ENCODE data around the gene HNRNPA2B1.

HNRNPA2B1 gene

DNA sequence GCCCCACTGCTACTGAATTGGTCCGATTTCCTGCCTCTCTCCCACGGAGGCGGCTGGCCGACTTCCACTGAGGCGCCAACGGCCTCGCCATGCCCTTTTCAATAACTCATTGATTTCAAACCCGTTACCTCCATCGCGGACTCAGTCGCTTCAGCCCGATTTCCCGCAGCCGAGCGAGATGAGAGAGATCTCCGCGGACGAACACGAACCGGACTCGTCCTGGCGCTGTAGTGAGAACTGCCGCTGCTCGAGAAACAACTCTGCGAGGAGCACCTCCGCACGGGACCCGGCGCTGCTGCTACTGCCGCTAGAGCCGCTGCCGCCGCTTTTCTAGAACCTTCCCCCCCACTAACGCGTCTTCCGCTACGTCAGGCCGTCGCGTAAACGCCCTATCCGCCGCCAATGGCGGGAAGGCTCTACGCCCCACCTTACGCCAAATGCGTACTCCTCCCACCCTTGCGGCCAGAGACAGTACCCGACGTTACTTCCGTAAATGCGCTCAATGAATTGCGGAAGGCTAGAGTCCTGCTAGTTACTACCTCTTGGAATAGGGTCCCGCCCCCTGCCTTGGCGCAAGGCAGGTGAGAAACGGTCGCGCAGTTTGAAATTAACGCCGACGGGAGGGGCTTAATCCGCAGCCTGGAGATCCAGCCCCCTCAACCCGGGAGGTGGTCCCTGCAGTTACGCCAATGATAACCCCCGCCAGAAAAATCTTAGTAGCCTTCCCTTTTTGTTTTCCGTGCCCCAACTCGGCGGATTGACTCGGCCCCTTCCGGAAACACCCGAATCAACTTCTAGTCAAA, at the start of gene HNRNPA2B1:
HNRNPA2B1 (minus strand) TSS at position 303 of the 803 bp plus-strand sequence; CDS start at position 134, 169 bp downstream.
- DNase-seq: peak; percentile 96

DNA sequence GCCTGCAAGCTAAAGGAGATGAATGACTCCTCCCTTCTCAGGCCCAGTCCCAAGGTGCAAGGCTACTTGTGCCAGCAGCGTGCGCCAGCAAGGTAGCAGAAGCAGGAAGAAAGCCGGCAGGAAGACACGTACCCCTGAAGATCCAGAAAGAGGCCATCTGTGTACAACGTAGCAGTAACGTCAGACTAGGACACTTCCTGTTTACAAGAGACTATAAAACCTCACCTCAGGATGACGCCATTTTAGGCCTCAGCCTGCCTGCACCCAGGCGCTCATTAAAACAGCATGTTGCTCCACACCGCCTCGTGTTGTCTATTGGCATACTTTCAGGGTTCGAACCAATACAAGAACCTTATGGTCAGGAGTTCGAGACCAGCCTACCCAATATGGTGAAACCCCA, 49.7 kb upstream of the HNRNPA2B1 start:
- no peak for DNase-seq

DNA sequence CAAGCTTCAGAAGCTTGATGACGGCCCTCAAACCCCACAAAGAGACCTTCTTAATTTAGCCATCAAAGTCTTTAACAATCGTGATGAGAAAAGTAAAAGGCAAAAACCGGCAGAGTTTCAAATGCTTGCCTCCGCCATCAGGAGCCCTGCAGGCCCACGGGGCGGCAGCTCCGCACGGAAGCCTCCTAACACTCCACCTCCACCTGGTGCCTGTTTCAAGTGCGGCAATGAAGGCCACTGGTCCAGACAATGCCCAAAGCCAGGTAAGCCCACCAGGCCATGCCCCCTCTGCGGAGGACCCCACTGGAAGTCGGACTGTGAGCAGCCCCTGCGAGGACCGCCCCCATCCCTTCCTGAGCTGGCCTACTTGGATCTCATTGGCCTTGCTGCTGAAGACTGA, 44.6 kb upstream of the HNRNPA2B1 start:
- no peak for DNase-seq

DNA sequence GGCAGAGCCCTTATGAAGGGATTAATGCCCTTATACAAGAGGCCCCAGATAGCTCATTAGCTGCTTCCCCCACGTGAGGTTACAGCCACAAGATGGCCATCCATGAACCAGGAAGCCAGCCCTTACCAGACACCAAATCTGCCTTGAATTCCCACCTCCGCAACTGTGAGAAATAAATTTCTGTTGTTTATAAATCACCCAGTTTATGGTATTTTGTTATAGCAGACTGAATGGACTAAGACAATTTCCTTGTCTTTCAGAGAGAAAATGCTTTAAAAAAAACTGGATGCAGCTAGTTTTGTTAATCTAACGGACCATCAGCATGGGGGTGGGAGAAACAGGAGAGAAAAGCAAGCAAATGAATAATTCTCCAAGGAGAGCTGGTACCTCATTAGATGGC, 37.5 kb upstream of the HNRNPA2B1 start:
- no peak for DNase-seq

DNA sequence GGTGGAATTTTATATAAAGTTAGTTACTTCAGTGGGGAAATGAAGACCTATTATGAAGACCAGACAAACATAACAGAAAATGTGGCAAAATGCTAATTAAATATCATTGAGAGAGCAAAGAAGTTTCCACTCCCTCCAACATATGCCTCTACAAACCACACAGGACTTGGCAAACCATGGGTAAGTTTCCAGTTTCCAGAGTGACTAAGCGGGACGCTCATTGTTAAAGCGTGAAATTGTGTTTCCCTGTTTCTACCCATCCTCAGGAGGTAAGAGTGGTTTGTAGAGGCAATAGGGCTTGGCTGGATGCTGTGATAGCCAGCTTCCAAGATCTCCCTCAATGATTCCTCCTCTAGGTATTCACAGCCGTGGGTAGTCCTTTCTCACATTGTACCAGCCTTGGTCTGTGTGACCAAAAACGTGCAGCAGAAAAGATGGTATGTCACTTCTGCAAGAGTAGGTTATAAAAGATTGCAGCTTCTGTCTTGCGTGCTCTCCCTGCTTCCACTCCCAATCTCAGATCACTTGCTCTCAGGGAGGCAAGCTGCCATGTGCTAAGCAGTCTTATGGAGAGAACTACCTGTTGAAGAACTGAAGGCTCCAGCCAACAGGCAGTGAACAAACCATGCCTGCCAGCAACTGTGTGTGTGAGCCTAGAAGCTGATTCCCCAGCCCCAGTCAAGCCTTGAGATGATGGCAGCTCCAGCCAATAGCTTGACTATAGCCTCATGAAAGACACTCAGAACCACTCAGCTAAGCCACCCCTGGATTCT, 36.7 kb upstream of the HNRNPA2B1 start:
- DNase-seq: no peak

DNA sequence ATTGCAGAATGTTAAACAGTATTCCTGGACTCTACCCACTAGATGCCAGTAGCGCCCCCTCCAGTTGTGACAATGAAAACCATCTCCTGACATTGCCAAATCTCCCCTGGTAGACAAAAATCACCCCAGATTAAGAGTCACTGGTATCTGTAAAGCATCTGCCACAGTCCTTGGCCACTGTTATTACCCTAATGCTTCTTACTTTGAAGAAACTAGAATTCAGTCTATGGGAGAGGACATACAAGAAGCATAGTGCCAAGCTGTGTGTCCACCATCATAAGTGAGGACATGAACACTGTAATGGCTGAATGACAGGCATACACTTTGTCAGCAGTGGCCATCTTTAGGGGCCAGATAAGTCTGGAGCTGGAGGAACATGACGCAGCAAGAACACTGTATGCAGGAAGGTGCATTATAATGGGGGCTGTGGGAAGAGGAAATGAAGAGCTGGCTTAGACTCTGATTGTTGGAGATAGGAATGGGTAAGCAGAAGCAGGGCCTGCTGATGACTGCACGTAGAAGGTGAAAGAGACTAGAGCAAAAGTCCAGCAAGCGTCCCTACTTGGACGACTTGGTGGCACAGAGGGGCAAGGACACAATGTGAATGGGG, 33.5 kb upstream of the HNRNPA2B1 start:
- peak; percentile 75 for DNase-seq

DNA sequence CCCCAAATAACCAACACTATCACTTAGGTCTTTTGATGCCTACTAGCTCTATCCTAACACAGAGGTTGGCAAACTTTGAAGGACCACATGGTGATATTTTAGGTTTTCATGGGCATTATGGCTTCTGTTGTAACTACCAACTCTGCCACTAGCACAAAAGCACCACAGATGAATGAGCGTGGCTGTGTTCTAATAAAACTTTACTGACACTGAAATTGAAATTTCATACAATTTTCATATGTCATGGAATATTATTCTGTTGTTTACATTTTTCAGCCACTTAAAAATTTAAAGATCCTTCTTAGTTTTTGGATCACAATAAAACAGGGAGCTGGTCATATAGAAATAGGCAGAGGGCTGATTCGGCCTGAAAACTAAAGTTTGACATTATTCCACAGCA, 27.4 kb upstream of the HNRNPA2B1 start:
- DNase-seq: no peak

DNA sequence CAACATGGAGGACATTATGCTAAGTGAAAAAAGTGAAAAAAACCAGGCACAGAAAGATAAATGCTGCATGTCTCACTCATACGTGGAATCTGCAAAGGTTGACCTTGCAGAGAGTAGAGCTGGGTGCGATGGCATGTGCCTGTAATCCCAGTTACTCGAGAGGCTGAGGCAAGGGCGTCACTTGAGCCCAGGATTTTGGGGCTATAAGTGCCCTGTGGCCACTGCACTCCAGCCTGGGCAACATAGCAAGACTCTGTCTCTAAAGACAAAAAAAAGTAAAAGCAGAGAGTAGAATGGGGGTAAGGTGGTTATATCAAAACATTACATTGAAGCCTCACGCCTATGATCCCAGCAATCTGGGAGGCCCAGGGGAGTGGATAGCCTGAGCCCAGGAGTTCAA, 23.8 kb upstream of the HNRNPA2B1 start:
- DNase-seq: no peak

DNA sequence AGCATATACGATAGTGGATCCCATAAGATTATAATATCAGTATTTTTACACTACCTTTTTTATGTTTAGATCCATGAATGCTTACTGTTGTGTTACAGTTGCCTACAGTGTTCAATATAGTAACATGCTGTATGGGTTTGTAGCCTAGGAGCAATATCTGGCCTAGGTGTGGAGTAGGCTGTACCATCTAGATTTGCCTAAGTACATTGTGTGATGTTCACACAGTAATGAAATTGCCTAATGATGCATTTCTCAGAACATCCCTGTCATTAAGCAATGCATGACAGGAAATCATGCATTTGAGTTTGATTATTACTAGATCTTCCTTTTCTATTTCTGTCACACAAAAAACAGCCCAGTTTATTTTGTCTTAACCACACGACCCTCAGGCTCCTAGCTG, 15.5 kb upstream of the HNRNPA2B1 start:
- DNase-seq: no peak

DNA sequence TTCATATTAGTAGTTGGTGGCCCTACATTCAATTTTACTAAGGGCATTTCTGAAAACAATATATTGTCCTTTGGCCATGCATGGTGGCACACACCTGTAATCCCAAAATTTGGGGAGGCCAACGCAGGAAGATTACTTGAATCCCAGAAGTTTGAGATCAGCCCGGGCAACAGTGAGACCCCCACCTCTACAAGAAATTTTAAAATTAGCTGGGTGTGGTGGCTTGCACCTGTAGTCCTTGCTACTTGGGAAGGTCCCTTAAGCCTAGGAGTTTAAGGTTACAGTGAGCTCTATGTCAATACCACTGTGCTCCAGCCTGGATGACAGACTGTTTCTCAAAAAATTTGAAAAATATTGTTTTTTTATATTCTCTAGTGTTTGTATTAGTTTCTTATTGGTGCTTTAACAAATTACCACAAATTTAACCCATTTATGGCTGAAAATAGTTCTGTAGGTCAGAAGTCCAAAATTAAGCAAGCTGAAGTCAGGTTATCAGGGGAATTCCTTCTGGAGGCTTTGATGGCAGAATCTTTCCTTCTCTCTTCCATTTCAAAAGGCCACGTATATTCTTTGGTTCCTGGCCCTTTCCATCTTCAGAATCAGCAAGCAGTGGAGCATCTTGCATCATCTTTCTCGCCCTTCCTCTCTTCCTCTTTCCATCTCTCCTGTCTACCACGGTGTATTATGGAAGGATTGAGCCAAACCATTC, 13.4 kb upstream of the HNRNPA2B1 start:
- DNase-seq: peak; percentile 62

DNA sequence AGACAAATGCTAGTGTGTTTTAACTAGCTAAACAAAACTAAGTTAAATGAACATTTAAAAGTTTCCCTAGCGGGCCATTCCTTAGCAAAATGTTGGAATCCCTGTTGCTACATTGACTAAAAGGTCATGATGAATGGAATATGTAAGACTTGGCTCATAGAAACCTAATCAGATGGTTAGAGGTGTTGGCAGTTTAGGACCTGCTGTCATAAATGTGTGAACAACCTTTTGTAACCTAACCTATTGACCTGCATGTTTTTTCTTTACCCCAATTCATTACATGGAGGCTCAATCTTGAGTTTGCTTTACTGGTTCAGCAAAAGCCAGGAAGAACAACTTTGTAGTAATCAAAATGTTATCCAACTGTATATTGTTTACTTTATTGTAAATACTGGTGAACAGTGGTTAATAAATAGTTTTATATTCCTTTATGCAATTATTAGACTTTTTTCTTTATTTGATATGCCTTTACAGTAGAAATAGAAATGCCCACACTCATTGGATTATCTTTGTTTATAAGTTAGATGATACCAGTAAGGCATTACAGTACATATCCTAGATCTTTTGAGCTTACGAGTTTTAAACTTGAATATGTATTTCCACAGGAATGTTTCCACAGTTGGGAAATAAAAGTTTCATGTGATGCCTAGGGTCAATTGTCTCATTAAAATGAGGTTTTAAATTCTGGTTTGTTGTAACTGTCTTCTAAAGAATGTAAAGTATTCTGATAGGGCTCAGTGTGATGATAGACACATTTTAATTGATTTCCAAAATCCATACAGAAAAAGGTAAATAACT, 12.6 kb upstream of the HNRNPA2B1 start:
- DNase-seq: peak; percentile 16

DNA sequence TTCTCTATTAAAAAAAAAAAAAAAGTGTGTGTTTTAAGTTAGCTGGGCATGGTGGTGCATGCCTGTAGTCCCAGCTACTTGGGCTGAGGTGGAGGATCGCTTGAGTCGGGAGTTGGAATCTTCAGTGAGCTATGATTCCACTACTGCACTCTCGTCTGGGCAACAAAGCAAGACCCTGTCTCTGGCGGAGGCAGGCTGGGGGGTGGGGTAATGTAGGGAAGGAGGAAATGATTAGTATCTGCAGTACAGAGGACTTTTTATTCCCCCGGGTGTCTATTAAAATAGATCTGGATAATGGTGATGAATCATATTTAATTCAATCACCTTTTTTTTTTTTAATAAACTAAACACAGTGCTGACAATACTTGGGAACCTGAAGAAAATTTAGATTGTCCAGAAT, 7.5 kb upstream of the HNRNPA2B1 start:
- no peak for DNase-seq

DNA sequence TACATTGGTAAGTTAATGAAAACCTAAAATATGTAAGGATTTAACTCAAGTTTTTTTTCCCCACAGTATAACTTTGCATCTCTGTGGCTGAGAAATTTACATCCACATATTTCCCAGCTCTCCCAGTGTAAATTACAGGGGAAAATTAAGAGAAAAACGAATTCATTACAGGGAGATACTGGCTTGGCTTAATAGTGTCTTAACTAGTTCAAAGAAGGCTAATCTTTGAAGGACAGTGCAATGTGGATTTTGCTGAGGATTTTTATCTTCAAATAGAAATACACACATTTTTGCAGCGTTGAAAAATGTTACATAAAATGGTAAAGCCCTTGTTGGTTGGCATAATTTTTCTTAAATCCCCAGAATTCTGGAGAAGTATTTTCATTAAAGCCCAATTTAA, 2.5 kb upstream of the HNRNPA2B1 start:
- no peak for DNase-seq

DNA sequence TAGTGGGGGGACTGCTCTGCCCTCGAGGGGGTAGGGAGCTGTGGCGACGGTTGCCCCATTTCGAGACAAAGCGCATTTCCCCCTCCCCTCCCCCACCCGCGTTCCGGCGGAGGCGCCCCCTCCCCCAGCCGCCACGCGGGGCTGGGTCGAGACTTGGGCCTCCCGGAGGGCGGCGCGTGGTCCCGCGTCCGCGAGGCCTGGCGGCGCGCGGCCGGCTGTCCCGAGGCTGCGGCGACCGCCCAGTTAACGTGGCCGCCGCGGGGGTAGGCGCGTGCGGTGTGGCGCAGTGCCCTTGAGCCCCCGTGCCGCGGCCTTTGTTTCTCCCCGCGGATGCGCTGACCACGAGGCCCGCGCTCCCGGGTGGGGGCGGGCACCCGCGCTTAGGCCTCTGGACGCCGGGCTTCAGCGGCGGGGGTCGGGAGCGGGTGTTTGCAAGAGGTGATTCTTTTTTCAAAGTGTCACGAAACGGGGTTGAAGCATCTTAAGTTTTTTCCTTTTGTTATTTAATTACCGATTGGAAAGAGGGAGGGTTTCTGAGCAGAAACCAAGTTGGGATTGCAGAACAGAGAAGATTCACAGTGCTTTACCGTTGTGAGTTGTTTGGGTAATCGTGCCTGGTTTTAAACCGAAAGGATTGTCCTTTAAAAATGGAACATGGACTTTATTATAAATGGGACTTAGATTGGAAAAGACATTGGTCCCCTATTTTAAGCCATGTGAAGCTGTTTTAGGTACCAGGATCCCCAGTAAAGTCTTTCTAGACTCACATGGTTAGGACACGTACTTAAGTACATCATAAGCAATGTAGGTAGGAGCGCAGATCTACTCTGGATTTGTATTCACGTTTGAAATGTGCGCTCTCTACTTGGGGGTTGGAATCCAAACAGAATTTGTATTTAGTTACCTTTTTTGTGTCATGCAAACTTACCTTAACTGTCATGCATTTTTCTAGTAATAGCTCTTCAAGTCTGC, 1.8 kb upstream of the HNRNPA2B1 start:
- DNase-seq: peak; percentile 58

DNA sequence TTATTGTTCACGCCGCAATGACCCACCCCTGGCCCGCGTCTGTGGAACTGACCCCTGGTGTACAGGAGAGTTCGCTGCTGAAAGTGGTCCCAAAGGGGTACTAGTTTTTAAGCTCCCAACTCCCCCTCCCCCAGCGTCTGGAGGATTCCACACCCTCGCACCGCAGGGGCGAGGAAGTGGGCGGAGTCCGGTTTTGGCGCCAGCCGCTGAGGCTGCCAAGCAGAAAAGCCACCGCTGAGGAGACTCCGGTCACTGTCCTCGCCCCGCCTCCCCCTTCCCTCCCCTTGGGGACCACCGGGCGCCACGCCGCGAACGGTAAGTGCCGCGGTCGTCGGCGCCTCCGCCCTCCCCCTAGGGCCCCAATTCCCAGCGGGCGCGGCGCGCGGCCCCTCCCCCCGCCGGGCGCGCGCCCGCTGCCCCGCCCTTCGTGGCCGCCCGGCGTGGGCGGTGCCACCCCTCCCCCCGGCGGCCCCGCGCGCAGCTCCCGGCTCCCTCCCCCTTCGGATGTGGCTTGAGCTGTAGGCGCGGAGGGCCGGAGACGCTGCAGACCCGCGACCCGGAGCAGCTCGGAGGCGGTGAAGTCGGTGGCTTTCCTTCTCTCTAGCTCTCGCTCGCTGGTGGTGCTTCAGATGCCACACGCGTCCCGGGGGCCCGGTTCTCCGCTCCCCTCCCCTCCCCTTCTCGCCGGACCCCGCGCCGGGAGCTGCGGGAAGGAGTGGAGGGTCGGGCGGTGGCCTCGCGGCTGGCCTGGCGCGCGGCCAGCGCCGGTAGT, 887 bp upstream of the HNRNPA2B1 start, which contains the start of gene CBX3:
CBX3 (plus strand) TSS at position 499 of the 772 bp plus-strand sequence. CDS start 1,254 bp downstream, outside the sequence.
- peak; percentile 94 for DNase-seq

DNA sequence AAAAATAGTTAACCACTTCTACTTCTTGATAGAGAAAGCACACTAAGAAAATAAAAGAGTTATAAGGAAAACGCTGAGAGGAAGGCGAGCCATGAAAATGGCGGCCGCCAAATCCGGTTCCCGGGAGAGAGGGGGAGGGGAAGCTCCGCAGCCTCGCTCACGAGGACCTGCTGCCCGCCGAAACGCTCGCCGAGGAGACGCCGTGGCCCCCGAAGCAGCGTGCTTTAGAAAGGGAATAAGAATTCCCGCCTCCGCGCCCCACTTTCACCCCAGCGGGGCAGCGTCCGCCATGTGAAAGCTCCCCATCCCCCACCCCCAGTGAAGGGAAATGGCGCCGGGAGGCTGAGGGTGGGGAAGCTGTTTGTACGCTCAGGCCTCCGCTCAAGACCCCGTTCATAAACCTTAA, 505 bp downstream of the HNRNPA2B1 start:
- peak; percentile 76 for DNase-seq

DNA sequence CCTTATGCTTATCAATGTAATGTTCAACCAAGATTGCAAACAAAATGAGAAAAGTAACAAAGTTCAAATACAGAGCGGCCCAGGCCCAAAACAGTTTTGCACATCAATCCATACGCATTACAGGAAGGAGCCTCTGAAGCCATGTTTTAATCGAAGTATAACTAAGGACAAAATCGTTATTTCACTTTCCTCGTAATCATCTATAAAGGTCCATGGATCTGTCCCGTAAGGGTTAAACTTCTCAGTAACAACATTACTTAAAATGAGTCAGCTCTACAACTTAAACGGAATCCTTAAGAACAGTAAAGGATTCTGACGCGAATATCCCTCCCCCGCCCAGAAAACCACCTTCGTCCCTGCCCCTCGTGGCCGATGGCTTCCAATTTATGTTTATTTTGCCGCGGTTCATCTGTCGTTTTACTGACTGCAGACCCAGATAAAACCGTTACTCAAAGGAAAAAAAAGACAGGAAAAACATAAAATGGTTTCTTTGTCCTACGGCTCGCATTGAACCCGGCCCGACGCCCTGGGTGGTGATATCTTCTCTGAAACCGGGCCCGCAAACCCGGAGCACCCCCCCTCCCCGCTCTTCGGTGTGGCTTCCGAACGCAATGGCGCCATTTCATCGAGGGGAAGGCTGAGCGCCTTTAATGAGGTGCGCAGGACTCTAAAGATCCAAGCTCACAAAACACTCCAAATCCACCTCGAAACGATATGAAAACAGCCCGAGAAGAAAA, 1.1 kb downstream of the HNRNPA2B1 start:
- DNase-seq: peak; percentile 74

DNA sequence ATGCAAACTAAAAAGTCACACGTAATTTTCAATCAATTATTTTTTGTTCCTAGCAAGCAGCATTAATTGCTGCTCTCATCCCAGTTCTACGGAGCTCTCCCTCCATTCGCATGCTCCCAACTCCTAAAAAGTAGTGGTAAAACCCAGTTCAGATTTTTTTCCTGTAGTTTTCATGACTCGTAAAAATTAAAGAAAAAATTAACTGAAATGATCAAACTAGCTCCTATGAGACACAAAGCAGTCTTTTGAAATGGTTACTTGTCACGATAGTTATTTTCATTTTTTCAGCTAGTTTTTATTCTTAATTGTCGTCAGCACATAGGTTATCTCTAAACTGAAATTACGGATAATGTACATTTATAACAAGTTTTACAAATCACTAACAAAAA, 1.8 kb downstream of the HNRNPA2B1 start:
- DNase-seq: no peak

DNA sequence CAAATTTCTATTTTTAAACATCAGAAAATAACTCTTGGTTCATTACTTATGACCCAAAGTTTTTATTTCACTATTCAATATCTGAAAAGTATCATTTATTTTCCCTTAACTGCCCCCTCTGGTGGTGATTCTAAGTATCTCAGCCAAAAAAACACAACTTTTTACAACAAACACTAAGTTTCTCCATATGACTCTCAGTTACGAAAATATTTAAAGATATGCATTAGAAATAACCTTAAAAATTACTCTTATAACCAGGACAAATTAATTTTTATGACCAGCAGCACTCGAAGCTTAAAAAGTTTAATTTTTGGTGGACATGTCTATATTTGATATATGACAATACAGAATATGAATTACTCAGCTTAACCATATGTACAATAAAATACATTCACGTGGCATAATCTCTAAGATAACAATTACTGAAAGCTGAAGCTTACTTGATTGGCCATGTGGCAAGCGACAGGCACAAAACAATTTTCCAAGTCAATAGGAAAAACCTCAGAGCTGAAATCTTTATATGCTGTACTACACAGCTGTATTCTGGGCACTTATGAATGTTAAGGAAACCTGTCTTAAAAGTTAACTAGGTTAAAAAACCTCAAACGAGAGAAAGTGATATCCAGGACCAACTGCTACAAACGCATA, 2.3 kb downstream of the HNRNPA2B1 start:
- DNase-seq: peak; percentile 59

Data from OCI-M1 (cell line).